HepG2 (cell line): Measurements from ENCODE around the gene SNED1. TPM values are rescaled to one million over a fixed set of nuclear protein-coding genes. Genes with fewer than 3 reads are reported as not detected.

ENCODE experiments used
- ARID3A ChIP-seq: IDR thresholded peaks from 2 replicates; pipeline ENCODE4 v1.6.1; 2012; ENCODE audit warnings: low read depth, low read length, improper control_type of control experiment
- BCL6 ChIP-seq: IDR thresholded peaks from 2 replicates; pipeline ENCODE4 v1.6.1; 2016; ENCODE audit warnings: missing genetic modification reagents, missing compliant biosample characterization
- BORCS8-MEF2B ChIP-seq: sonication (generic); formaldehyde crosslinking; IDR thresholded peaks from 2 replicates; pipeline ENCODE4 v1.8.0; 2022; ENCODE audit warnings: mild to moderate bottlenecking, missing genetic modification reagents
- DBP ChIP-seq: sonication (generic); formaldehyde crosslinking; IDR thresholded peaks from 2 replicates; pipeline ENCODE4 v1.4.0; 2020; ENCODE audit warnings: missing genetic modification reagents; ENCODE audit errors: not compliant biosample characterization
- GABPB1 ChIP-seq: IDR thresholded peaks from 2 replicates; pipeline ENCODE4 v1.6.1; 2016; ENCODE audit warnings: mild to moderate bottlenecking, missing genetic modification reagents, moderate library complexity, missing compliant biosample characterization
- GATAD2A ChIP-seq: IDR thresholded peaks from 2 replicates; pipeline ENCODE4 v1.6.1; 2016
- GPN1 ChIP-seq: sonication (generic); formaldehyde crosslinking; IDR thresholded peaks from 2 replicates; pipeline ENCODE4 v1.5.1; 2020; ENCODE audit warnings: missing genetic modification reagents, borderline replicate concordance
- HMGXB3 ChIP-seq: sonication (generic); formaldehyde crosslinking; IDR thresholded peaks from 2 replicates; pipeline ENCODE4 v1.4.0; 2020; ENCODE audit warnings: missing genetic modification reagents, borderline replicate concordance
- IKZF1 ChIP-seq: fragments of 450-650 bp; IDR thresholded peaks from 2 replicates; pipeline ENCODE4 v1.7.1; 2016
- IRF1 ChIP-seq: sonication (generic); formaldehyde crosslinking; IDR thresholded peaks from 2 replicates; pipeline ENCODE4 v1.4.0; 2020; ENCODE audit warnings: low read depth, mild to moderate bottlenecking, missing genetic modification reagents
- KDM5B ChIP-seq: sonication (generic); formaldehyde crosslinking; IDR thresholded peaks from 2 replicates; pipeline ENCODE4 v1.4.0; 2020; ENCODE audit warnings: missing genetic modification reagents, mild to moderate bottlenecking, borderline replicate concordance
- MED8 ChIP-seq: sonication (generic); formaldehyde crosslinking; IDR thresholded peaks from 2 replicates; pipeline ENCODE4 v1.8.1; 2023; ENCODE audit warnings: mild to moderate bottlenecking, missing genetic modification reagents; ENCODE audit not compliant: insufficient replicate concordance
- NCOA5 ChIP-seq: sonication (generic); formaldehyde crosslinking; IDR thresholded peaks from 2 replicates; pipeline ENCODE4 v1.4.0; 2020; ENCODE audit warnings: missing genetic modification reagents
- PHF21A ChIP-seq: sonication (generic); formaldehyde crosslinking; IDR thresholded peaks from 2 replicates; pipeline ENCODE4 v1.5.0; 2020; ENCODE audit warnings: mild to moderate bottlenecking, missing genetic modification reagents
- SAFB2 ChIP-seq: sonication (generic); formaldehyde crosslinking; IDR thresholded peaks from 2 replicates; pipeline ENCODE4 v1.5.1; 2020; ENCODE audit warnings: missing genetic modification reagents, low read depth, mild to moderate bottlenecking, borderline replicate concordance
- SMAD9 ChIP-seq: sonication (generic); formaldehyde crosslinking; IDR thresholded peaks from 2 replicates; pipeline ENCODE4 v1.5.1; 2020; ENCODE audit warnings: mild to moderate bottlenecking, missing genetic modification reagents
- TEAD3 ChIP-seq: optimal IDR thresholded peaks from 2 replicates; pipeline ENCODE3; 2016; ENCODE audit warnings: borderline replicate concordance
- TMF1 ChIP-seq: sonication (generic); formaldehyde crosslinking; IDR thresholded peaks from 2 replicates; pipeline ENCODE4 v1.8.1; 2022; ENCODE audit warnings: low read depth, missing genetic modification reagents
- ZBTB7B ChIP-seq: sonication (generic); formaldehyde crosslinking; IDR thresholded peaks from 2 replicates; pipeline ENCODE4 v1.4.0; 2020; ENCODE audit warnings: missing genetic modification reagents
- ZNF138 ChIP-seq: sonication (generic); formaldehyde crosslinking; IDR thresholded peaks from 2 replicates; pipeline ENCODE4 v1.5.0; 2020; ENCODE audit warnings: mild to moderate bottlenecking, low read depth, missing genetic modification reagents
- ZNF274 ChIP-seq: sonication (generic); formaldehyde crosslinking; IDR thresholded peaks from 2 replicates; pipeline ENCODE4 v1.5.1; 2020; ENCODE audit warnings: mild to moderate bottlenecking, missing genetic modification reagents
- ZNF354B ChIP-seq: sonication (generic); formaldehyde crosslinking; IDR thresholded peaks from 2 replicates; pipeline ENCODE4 v1.8.0; 2022; ENCODE audit warnings: mild to moderate bottlenecking, missing genetic modification reagents
- ZNF430 ChIP-seq: sonication (generic); formaldehyde crosslinking; IDR thresholded peaks from 2 replicates; pipeline ENCODE4 v1.9.0; 2021; ENCODE audit warnings: mild to moderate bottlenecking, missing genetic modification reagents
- ZNF672 ChIP-seq: sonication (generic); formaldehyde crosslinking; IDR thresholded peaks from 2 replicates; pipeline ENCODE4 v1.8.1; 2022; ENCODE audit warnings: missing genetic modification reagents
- polyA plus RNA-seq, 8 experiments: library from polyadenylated mRNA; depleted of rRNA in 3 of 8; stranded (reverse) in 7 of 8; unstranded in 1 of 8; fragments of >200 nt; fragmentation: Illumina TruSeq in 4 of 8; extraction: Trizol in 4 of 8; gene quantifications; 2 replicates each; pipeline versions ENCODE4 v1.2.1 to v1.2.3, GENCODE V29; 2011 to 2016; ENCODE audit warnings: low read depth in 4 of 8, missing spikeins in 1 of 8, mixed read lengths in 1 of 8; ENCODE audit not compliant: insufficient read depth in 1 of 8
- total RNA-seq, 5 experiments: library from RNA; depleted of rRNA; stranded (reverse); fragments of >200 nt; fragmentation: Illumina TruSeq; extraction: Trizol; gene quantifications; 2 replicates each; pipeline ENCODE4 v1.2.3, GENCODE V29; 2016; ENCODE audit warnings: low read depth in 1 of 5

SNED1 gene
- total and polyA plus RNA-seq, 2 of the 13 experiments (the other 11 are each of a cell fraction or from before 2014, with no cell fraction given): 0.15 to 0.65 TPM

DNA sequence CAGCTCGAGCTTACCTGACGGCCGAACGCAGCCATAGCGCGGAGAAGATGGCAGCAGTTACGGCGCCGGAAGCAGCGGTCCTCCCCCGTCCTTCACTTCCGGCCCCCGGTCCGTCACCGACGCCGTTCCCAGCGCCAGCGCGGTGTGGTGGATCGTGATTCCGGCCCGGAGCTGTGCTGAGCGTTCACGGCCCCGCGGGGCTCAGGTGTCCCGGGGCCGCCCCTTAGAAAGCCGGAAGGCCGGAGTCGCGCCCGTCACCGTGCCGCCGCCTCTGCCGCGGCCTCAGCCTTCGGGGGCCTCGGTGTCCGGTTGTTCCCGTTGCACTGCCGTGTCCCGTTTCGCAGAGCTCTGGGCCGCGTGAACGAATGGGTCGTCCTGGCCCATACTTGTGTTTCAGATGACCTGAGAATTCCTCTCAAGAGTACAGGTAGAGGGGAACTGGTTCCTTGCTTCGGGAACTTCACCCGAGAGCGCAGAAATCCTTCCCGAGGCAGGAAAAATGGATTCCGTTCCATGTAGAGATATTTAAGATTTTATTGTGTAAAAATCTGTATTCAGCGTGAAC lies 103.9 kb downstream of the SNED1 start, which contains the start of gene MTERF4 (continued):
- TF ChIP-seq PHF21A: peak; percentile 93
- TF ChIP-seq ZNF274 (CRISPR knock-in tag): peak; percentile 98
- no peak for TF ChIP-seq SMAD9 (CRISPR knock-in tag)
- 0 out of 2 replicates have a peak, but pooled peaks have one; percentile 72 for TF ChIP-seq IRF1 (CRISPR knock-in tag)
- TF ChIP-seq SAFB2 (CRISPR knock-in tag): peak; percentile 100
- no peak for TF ChIP-seq DBP (CRISPR knock-in tag)
- TF ChIP-seq BCL6 (CRISPR knock-in tag): peak; percentile 92
- peak; percentile 22; the same call in 1 of the 2 replicates for TF ChIP-seq ZNF138 (CRISPR knock-in tag)
- no peak for TF ChIP-seq NCOA5 (CRISPR knock-in tag)
- TF ChIP-seq ZNF354B (CRISPR knock-in tag): 0 out of 2 replicates have a peak, but pooled peaks have one; percentile 16
- peak; percentile 93 for TF ChIP-seq TEAD3 (CRISPR knock-in tag)
- peak; percentile 100 for TF ChIP-seq GABPB1 (CRISPR knock-in tag)
- TF ChIP-seq HMGXB3 (CRISPR knock-in tag): peak; percentile 94; the same call in 1 of the 2 replicates
- peak; percentile 100 for TF ChIP-seq ZNF430 (CRISPR knock-in tag)
- TF ChIP-seq ZNF672: peak; percentile 94; the same call in 1 of the 2 replicates
- no peak for TF ChIP-seq IKZF1
- TF ChIP-seq GPN1: peak; percentile 88; the same call in 1 of the 2 replicates
- peak; percentile 99 for TF ChIP-seq KDM5B
- peak; percentile 75 for TF ChIP-seq ARID3A
- TF ChIP-seq ZBTB7B (CRISPR knock-in tag): peak; percentile 97
- TF ChIP-seq BORCS8-MEF2B (CRISPR knock-in tag): peak; percentile 95
- peak; percentile 93 for TF ChIP-seq MED8 (CRISPR knock-in tag)
- peak; percentile 96 for TF ChIP-seq GATAD2A (CRISPR knock-in tag)
- peak; percentile 92 for TF ChIP-seq TMF1
